ENCODE measurements around the gene CTSE.

The CTSE gene

DNA sequence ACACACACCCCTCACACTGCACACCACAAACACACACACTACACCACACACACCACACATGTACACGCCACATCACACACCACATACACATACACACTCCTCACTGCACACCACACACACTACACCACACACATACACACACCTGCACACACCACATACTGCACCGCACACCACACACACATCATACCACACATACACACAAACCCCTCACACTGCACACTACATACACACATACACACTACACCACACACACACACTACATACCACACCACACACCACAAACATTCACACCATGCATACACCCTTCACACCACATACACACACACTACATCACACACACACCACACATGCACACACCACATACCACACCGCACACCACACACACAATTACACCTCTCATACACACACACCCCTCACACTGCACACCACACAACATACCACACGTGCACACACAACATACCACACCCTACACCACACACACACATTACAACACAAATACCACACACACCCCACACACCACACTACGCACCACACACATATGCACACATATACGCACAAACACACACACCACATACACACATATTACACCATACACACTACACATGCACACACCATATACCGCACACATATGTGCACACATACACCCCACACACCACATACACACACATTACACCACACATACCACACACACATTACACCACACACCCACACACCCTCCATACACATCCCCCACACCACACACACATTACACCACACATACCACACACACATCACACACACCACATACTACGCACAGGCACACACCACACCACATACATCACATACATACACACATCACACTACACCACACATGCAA is 50.1 kb downstream of the CTSE start:
- no peak for DNase-seq (ENCODE audit: low read depth in 1 of 2, low spot score in 1 of 2)

GRCh38 chr1:205972491-205973168 is 51.1 kb downstream of the CTSE start:
- DNase-seq (ENCODE audit: low read depth in 1 of 2, low spot score in 1 of 2), result no peak

DNA sequence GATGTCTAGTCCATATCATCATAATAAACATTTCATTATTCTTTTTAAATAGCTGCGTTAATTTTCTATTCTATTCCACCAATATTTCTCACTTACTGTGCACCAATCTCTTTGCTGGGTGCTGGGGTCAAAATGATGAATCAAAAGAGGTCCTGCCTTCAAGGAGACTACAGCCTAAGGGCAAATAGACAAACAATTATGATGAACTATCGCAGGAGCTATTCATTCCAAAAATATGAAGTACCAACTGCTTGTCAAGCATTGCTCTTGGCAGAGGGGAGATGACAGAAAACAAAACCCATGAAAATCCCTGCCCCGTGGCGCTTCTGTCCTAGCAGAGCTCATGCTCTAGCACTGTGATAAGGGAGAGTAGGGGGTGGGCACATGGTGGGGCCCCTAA is 51.6 kb downstream of the CTSE start:
- DNase-seq (ENCODE audit: low read depth in 1 of 2, low spot score in 1 of 2), result no peak

DNA sequence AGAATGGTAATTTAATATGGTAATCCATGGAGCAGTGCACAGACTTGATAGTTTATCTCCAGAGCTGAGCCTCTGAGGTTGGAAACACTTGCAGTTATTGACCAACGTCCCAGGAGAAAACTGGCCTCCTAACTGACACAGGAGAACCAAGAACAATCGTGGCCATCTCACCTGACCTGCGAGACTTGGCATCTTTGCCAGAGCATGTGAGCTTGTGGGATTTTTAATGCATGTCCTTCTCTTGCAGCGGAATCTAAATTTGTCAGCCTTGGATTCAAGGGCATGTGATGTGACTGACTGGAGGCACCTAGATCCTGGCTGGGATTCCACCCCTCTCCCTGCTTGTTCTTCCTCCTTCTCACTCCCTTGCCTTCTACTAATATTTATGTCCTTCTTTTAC is 52.6 kb downstream of the CTSE start:
- no peak for DNase-seq (ENCODE audit: low read depth in 1 of 2, low spot score in 1 of 2)

DNA sequence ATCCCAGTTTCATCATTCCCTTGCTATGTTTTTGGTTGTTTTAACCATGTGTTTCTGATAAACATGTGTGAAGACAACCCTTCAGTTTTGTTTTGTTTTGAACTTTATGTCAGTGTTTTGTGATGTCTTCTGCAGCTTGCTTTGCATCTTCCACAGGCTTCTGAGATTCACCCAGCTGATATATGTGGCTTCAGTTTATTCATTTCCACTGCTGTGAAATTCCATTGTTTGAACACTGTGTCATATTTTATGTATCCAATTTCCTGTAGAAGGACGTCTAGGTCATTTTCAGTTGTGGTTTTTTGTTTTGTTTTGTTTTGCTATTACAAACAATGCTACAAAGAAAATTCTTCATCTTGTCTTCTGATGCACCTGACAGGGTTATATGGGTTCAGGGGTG is 53.2 kb downstream of the CTSE start:
- no peak for DNase-seq (ENCODE audit: low read depth in 1 of 2, low spot score in 1 of 2)

GRCh38 chr1:205969229-205969628 is 54.5 kb downstream of the CTSE start:
- no peak for DNase-seq (ENCODE audit: low read depth in 1 of 2, low spot score in 1 of 2)

DNA sequence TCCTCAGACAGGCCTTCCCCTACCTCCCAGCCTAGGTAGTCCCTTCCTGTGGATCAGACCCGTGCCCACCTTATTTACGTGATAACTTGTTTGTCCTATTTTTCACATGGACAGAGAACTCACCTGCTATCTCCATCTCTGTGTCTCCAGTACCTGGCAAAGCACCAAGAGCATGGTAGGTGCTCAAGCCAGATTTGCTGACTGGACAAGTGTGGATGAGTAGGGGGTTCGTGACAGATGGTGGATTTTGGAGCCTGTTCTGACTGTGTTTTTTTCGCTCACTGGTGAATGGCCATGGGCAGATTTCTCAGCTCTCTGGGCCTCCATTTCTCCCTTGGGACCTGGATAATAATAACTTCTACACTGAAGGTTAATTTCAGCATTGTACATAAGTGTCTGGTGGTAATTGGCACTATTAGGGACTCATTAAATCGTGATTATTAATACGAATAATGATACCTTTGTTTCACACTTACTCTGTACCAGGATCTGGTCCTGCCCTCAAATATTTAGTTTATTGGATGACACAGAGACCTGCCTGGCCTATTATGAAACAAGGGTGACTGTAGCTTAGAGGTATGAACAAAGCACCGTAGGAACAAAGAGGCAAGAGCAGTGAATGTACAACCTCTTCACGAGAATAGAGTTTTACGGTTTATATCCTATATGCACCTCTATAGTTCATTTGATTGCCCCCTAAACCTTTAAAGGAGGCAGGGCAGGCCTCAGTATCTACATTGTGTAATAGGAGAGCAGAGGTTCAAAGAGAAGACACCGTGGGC is 56.0 kb downstream of the CTSE start:
- DNase-seq (ENCODE audit: low read depth in 1 of 2, low spot score in 1 of 2), result no peak

GRCh38 chr1:205965036-205965884 is 58.4 kb downstream of the CTSE start:
- DNase-seq (ENCODE audit: low read depth in 1 of 2, low spot score in 1 of 2), result no peak

DNA sequence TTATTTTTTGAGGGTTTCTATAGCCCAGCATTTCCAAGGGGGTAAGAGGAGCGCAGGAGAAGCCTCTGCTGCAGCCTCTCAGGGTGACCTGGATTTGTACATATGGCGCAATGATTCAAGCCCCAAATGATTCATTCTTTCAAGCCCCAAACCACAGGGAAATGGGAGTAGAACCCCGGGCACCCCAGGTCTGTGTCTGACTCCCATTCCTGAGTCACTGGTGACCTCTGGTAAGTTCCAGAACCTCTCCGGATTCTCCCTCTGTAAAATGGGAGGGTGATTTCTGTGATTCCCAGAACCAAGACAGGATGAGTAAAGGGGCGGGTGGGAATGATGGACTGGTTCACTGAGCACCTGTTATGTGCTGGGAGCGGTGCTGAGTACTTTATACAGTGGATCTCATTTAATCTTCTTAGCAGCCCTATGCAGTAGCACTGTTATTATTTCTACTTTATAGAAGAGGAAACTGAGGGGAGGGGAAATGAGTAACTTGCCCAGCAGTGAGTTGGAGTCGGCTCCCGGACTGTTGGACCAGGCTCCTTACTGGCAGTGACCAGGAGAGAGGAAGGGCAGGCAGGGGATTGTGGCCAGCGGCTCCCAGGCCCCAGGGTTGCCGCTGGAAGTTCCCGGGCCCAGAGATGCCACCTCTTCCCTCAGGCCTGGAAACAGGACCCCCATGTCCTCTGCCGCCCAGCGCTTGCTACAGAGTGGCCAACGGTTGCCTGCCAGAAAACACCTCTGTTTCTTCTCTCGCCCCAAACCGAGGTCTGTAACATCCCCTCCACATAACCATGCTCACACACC is 60.1 kb downstream of the CTSE start:
- DNase-seq (ENCODE audit: low read depth in 1 of 2, low spot score in 1 of 2), result no peak

- DNase-seq (ENCODE audit: low read depth in 1 of 2, low spot score in 1 of 2), result no peak
These were observed 60.9 kb downstream of the CTSE start for GRCh38 chr1:205962821-205963221.

- no peak for DNase-seq (ENCODE audit: low read depth in 1 of 2, low spot score in 1 of 2)
These were observed 61.5 kb downstream of the CTSE start for GRCh38 chr1:205961991-205962820.

DNA sequence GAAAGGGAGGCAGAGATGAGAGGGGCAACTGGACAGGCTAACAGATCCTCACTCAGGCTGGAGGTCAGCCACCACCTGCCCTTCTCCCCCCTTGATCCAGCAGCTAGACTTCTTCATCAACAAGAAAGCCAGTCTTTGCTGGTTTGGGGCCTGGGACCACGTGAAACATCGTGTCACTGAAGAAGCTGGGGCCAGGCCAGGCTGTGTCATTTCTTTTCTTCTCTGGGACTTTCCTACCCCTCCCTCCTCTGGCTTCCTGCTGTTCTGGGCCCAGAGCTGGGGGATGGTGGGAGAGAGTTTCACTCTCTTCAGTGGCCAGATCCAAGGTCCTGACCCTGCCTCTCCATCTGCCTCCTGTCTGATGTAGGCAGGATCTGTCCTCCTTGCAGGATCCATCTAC is 62.3 kb downstream of the CTSE start:
- no peak for DNase-seq (ENCODE audit: low read depth in 1 of 2, low spot score in 1 of 2)

- DNase-seq (ENCODE audit: low read depth in 1 of 2, low spot score in 1 of 2), result no peak
These were observed 63.9 kb downstream of the CTSE start for GRCh38 chr1:205959789-205960188.
